GM12801 (cell line): ENCODE measurements around the gene DDX41.

Experiments
- CTCF ChIP-seq: IDR thresholded peaks from one replicate; pipeline ENCODE4 v1.5.1; 2011; ENCODE audit warnings: control low read depth; ENCODE audit not compliant: insufficient read length; ENCODE audit errors: extremely low read depth

The DDX41 gene

GRCh38 chr5:177473443-177474001, 43.2 kb downstream of the DDX41 start, which contains the start of gene DBN1:
Gene DBN1 (minus strand): TSS chr5:177473634. CDS start chr5:177473521, 113 bp downstream.
- no peak for TF ChIP-seq CTCF

GRCh38 chr5:177472460-177473442, 44.0 kb downstream of the DDX41 start:
- no peak for TF ChIP-seq CTCF

- no peak for TF ChIP-seq CTCF
Observed at GRCh38 chr5:177471610-177472356, 45.0 kb downstream of the DDX41 start.

GRCh38 chr5:177470759-177471536, 45.8 kb downstream of the DDX41 start:
- no peak for TF ChIP-seq CTCF

GRCh38 chr5:177469750-177470525, 46.8 kb downstream of the DDX41 start:
- no peak for TF ChIP-seq CTCF

- TF ChIP-seq CTCF = no peak
Observed at GRCh38 chr5:177468685-177469628, 47.8 kb downstream of the DDX41 start.
